GM19438 (cell line): Measurements from ENCODE around the gene COL3A1.

ENCODE experiments used
- ATAC-seq: cut with Tn5 transposase; IDR thresholded peaks from one replicate; pipeline ENCODE4 v1.9.1; 2021; ENCODE audit warnings: low read depth; ENCODE audit not compliant: unreplicated experiment

The COL3A1 gene

GRCh38 chr2:188974164-188974563 is at the start of gene COL3A1:
Gene COL3A1, plus strand, starts transcription at chr2:188974373. Its CDS starts 117 bp downstream, at chr2:188974490.
- ATAC-seq, result no peak

DNA sequence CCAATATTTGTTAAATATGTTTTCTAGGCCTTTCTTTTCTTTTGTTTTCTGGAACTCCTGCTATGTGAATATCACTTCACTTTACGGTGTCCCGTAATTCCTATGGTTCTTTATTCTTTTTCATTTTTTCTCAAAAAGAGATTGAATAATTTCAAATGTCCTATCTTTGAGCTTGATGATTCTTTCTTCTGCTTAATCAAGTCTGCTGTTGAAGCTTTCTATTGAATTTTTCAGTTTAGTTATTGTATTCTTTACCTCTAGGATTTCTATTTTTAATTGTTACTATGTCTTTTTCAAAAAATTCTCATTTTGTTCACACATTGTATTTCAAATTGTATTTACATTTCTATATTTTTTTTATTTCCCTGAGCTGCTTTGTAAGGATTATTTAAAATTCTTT is 45.5 kb upstream of the COL3A1 start:
- ATAC-seq, result no peak

DNA sequence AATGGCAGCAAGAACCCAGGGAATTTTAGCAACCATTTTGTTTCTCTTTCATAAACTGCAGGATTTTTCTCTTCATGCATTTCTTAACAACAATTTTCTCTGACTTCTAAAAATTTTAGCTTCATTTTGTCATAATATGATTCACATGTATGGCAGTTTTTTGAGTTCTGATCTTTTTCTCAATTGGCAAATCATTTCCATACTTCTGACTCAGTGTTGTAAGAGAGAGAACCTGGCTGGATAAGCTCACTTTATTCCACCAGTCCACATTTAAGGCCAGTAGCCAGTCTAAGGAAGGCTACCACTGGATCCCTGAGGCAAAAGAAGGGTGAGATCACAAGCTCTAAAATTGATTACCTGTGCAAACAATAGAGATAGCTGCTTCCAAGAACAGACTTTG is 42.8 kb upstream of the COL3A1 start:
- no peak for ATAC-seq

GRCh38 chr2:188937228-188938220 is 36.6 kb upstream of the COL3A1 start:
- no peak for ATAC-seq

DNA sequence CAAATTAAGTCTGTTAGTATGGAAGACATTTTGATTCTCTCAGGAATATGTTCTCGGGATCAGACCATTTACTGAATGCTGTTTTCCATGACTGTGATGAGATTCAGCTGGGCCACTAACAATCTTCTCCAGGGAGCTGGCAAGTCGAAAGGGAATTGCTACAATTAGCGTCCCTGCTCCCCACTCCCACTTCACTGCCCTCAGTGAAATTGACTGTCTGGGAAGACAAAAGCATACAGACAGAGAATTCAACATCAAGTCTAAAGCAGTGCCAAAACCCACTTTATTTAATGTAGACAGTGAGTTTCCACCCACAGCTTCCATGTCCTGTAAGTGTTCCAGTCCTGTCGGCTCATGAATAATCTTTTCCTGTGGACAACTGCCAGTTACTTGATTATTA is 34.0 kb upstream of the COL3A1 start:
- no peak for ATAC-seq

DNA sequence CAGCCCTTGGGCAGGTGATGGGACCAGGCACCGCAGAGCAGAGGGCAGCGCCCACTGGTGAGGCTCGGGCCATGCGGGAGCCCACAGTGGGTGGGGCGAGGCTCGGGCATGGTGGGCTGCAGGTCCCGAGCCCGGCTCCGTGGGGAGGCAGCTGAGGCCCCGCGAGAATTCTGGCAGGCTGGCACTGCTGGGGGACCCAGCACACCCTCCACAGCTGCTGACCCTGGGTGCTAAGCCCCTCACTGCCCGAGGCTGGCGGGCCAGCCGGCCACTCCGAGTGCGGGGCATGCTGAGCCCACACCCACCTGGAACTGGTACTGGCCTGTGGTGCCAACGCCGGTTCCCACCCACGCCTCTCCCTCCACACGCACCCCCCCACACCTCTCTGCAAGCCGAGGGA is 29.7 kb upstream of the COL3A1 start:
- ATAC-seq, result no peak

GRCh38 chr2:188949046-188949818 is 24.9 kb upstream of the COL3A1 start:
- no peak for ATAC-seq

- no peak for ATAC-seq
These were observed 21.3 kb upstream of the COL3A1 start for GRCh38 chr2:188952901-188953300.

DNA sequence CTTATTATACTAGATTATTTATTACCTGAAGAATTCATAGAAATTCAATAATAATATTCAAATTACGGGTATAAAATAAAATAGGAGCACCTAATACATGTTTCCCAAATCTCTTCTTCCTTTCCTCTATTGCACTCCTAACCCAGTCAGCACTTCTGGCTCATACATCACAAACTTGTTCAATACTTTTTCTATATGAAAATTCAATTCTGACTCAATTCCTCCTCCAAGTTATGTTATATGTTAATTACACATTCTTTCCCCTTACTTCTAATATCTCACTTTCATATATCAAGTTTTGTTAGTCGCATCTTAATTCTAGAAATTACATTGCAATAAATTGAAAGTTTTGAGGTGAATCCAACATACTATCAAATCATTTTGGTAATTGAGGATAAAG is 17.9 kb upstream of the COL3A1 start:
- no peak for ATAC-seq

GRCh38 chr2:188956961-188957360 is 17.2 kb upstream of the COL3A1 start:
- no peak for ATAC-seq

- no peak for ATAC-seq
These were observed 16.5 kb upstream of the COL3A1 start for GRCh38 chr2:188957646-188958045.

GRCh38 chr2:188963741-188964140 is 10.4 kb upstream of the COL3A1 start:
- ATAC-seq, result no peak

DNA sequence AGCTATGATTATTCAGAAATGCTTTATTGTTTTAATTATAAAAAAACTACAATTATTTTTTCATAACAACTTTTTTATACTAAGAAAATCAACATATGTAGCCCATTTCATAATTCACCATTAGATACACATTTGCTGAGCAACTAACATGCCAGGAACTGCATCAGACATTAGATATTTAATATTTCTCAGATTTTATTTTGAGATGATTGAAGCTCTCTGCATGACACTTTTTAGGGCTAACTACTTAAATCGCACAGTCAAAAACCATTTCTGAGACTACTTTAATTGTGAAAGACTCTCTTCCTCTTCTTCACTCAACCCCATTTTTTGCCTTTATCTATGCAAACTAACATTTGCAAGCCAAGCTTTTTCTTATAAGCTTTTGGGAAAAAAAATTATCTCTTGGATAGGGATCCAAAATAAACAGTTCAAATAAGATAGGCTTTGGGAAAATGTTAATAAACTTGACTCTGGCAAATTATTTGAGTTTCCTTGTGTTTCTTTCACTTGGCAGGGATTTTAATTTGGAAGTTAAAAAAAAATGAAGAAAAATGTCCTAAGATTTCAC is 9.1 kb upstream of the COL3A1 start:
- no peak for ATAC-seq

DNA sequence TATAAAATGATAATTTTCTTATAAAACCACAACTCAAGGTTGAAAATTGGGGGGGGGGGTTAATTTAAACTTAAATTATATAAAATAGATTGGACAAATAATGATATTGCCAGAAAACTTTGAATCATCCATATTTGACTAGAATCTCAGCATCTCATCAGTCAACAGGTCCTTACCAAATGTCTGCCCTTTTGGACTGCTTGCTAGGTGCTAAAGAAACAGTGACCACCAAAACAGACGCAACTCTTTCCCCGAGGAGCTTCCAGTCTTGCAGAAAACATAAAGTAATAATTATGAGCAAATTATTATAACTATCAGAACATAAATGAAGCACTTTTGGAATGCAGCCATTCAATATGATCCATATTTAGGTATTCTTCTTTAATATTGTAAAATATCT is 8.6 kb upstream of the COL3A1 start:
- ATAC-seq, result no peak

DNA sequence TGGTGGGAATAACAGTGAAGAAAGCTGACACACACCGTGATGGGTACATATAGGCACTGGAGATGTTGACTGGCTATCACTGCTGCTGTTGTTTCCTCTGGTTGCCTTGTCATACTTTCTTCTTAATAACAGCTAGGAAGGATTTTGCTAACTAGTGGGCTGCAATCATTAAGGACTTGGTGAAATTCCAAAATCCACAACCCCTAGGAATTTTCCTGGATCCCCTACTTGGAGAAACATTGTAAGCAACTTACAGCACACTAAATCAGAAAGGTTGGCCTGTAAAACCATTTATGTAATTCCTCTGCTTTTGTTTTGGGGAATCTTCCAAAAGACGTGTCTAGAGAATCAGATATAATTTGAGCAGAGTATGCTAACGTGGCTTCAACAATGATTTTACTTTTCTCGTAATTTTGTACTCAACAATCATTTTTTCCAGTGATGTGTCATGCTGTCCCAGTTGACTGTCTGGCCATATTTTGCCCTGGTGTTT is 8.0 kb upstream of the COL3A1 start:
- ATAC-seq, result no peak

DNA sequence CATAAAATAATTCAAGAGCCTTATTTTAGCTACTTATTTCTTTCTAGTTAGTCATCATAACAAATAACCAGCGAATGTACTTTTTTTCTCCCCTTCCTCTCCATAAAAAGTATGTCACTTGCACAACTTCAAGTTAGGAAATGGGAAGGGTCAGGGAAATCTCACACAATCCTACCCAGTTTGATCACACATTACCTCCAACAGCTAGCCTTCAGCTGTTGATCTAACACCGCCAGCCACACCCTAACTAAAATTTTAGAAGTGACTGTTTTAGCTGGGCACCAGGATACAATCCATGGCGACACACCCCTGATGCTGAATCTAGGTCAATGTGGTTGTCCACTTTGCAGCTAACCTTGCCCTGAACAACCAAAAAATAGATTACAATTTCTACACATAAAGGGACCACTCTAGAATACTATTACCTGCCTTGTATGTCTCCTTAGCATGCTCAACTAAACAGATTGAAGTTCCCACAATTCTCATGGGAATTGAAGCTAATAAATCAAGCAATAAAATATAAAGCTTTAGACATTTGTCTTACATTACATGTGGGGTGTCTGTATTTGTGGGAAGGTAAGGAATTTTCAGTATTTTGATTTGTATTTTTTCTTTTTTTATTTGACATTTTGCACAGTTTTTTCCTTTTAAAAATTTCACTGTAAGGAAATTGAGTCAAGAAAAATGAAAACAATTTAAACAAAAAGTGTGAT is 7.3 kb upstream of the COL3A1 start:
- no peak for ATAC-seq

DNA sequence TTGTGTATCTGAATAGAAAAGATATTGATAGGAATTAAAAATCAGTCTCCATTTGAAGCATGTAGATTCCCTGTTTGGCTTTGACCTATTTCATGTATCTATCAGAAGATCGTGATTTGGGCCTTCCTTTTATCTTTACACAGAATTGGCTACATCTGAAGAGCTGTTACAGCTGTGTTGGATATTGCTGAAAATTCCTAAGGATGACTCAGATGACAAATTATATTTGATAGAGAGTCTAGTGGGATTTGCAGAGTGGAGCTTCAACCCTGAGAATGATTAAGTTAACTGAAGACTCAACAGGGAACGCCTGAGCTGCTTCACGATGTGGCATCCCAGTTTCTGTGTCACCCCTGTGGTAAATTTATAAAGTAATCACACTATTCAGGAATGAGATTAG is 4.9 kb upstream of the COL3A1 start:
- ATAC-seq, result no peak

- no peak for ATAC-seq
These were observed 4.5 kb upstream of the COL3A1 start for GRCh38 chr2:188969651-188970050.

DNA sequence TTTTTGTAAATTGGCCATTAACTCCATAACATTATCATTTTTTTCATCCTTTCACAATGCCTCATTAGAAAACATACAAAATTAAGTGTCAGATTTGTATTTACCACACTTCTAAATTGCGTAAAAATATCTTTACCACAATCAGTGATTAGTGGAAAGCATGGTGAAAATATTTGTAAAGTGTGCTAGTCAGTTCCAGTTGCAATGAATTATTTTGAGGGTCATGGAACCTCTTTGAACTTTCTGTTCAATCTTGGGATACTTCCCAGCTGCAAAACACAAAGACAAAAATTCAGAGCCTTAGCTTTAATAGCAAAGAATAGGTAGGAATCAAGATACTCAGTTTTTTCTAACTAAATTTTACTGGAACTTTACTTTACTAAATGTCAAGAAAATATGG is 4.0 kb upstream of the COL3A1 start:
- no peak for ATAC-seq

DNA sequence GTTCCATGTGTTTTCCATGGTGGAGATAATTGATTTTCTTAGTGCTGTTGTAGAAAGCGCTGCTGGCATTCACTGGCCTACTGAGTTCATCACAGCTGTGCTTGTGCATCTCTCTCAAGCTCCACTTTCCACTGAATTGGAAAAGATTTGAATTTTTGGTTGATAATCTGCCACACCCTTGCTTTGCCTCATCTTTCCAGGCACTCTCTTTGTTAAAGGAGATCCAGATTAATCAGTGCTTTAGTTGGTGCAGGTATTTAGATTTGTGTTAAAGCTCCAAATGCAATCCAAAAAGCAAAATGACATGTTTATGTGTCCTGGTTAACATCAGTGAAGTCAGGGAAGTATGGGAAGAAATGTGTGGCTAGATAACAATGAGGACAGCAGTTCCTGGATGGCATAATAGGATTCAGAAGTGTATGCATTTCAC is 2.7 kb upstream of the COL3A1 start:
- no peak for ATAC-seq
